K562 (cell line): ENCODE results near the gene NXT1. TPM values are rescaled to one million over a fixed set of nuclear protein-coding genes. Genes with fewer than 3 reads are reported as not detected.

Experiments
- DPF2 ChIP-seq: fragments of 450-650 bp; IDR thresholded peaks from 2 replicates; pipeline ENCODE4 v1.6.1; 2016
- EP300 ChIP-seq: IDR thresholded peaks from 2 replicates; pipeline ENCODE4 v1.6.1; 2012; ENCODE audit warnings: low read length, improper control_type of control experiment
- EZH2 ChIP-seq: IDR thresholded peaks from 2 replicates; pipeline ENCODE4 v1.6.1; 2012; ENCODE audit warnings: low read depth, mild to moderate bottlenecking, inconsistent platforms, low read length, borderline replicate concordance
- HDAC1 ChIP-seq, 2 experiments: fragments of 450-650 bp; IDR thresholded peaks; 2 replicates each; pipeline ENCODE4 v1.6.1; 2016 to 2017; ENCODE audit warnings: inconsistent platforms in 1 of 2, mild to moderate bottlenecking in 1 of 2, moderate library complexity in 1 of 2
- HMG20B ChIP-seq: fragments of 250-450 bp; sonication (Bioruptor Pico); IDR thresholded peaks from 2 replicates; pipeline ENCODE4 v1.5.0; 2021; ENCODE audit warnings: mild to moderate bottlenecking
- KAT7 ChIP-seq: sonication (generic); formaldehyde crosslinking; IDR thresholded peaks from 2 replicates; pipeline ENCODE4 v1.8.0; 2022; ENCODE audit warnings: missing genetic modification reagents, mild to moderate bottlenecking, borderline replicate concordance
- MEIS2 ChIP-seq: fragments of 450-650 bp; IDR thresholded peaks from 2 replicates; pipeline ENCODE4 v1.6.1; 2014; ENCODE audit warnings: mild to moderate bottlenecking; ENCODE audit not compliant: partially characterized antibody
- NCOR1 ChIP-seq: fragments of 450-650 bp; IDR thresholded peaks from 2 replicates; pipeline ENCODE4 v1.6.1; 2016; ENCODE audit warnings: mild to moderate bottlenecking, moderate library complexity
- NR2F6 ChIP-seq: fragments of 450-650 bp; formaldehyde crosslinking; IDR thresholded peaks from 2 replicates; pipeline ENCODE4 v1.4.0; 2020; ENCODE audit warnings: mild to moderate bottlenecking
- PHTF2 ChIP-seq: fragments of 250-450 bp; sonication (Bioruptor Pico); IDR thresholded peaks from 2 replicates; pipeline ENCODE4 v1.5.0; 2021; ENCODE audit warnings: mild to moderate bottlenecking
- RBM34 ChIP-seq: fragments of 200-400 bp; formaldehyde crosslinking; IDR thresholded peaks from 2 replicates; pipeline ENCODE4 v1.6.1; 2018; ENCODE audit warnings: low read length, borderline replicate concordance; ENCODE audit not compliant: insufficient read depth
- STAT5A ChIP-seq: IDR thresholded peaks from 2 replicates; pipeline ENCODE4 v1.6.1; 2012; ENCODE audit warnings: low read length, inconsistent platforms, borderline replicate concordance
- SUPT5H ChIP-seq: fragments of 450-650 bp; IDR thresholded peaks from 2 replicates; pipeline ENCODE4 v1.6.1; 2016
- TFAM ChIP-seq: fragments of 250-450 bp; sonication (Bioruptor Pico); conservative IDR thresholded peaks from 2 replicates; pipeline ENCODE4 v1.5.0; 2021; ENCODE audit warnings: mild to moderate bottlenecking, moderate library complexity
- ZNF316 ChIP-seq: fragments of 450-650 bp; IDR thresholded peaks from 2 replicates; pipeline ENCODE4 v1.6.1; 2016
- ZNF431 ChIP-seq: sonication (generic); formaldehyde crosslinking; IDR thresholded peaks from 2 replicates; pipeline ENCODE4 v1.8.0; 2022; ENCODE audit warnings: mild to moderate bottlenecking, missing genetic modification reagents
- ZNF436 ChIP-seq: fragments of 250-450, 450-650 bp; sonication (Bioruptor Pico); formaldehyde crosslinking; IDR thresholded peaks from 2 replicates; pipeline ENCODE4 v1.7.0; 2020; ENCODE audit warnings: mild to moderate bottlenecking
- ZNF507 ChIP-seq: conservative IDR thresholded peaks from 2 replicates; pipeline ENCODE4 v1.6.1; 2017; ENCODE audit warnings: missing genetic modification characterization, missing compliant biosample characterization
- ZSCAN32 ChIP-seq: fragments of 450-650 bp; formaldehyde crosslinking; IDR thresholded peaks from 2 replicates; pipeline ENCODE4 v1.4.0; 2020; ENCODE audit warnings: mild to moderate bottlenecking, moderate library complexity
- polyA plus RNA-seq, 8 experiments: library from polyadenylated mRNA; depleted of rRNA in 4 of 8; stranded (reverse) in 5 of 8; unstranded in 3 of 8; fragments of >200 nt; fragmentation: Nextera tagmentation in 2 of 8; fragmentation: Illumina TruSeq in 1 of 8; extraction: Ambion mirVana in 2 of 8; extraction: Trizol in 1 of 8; gene quantifications; 2 replicates each; pipeline versions ENCODE4 v1.2.1 to v1.2.3, GENCODE V29; 2011 to 2014; ENCODE audit warnings: inconsistent platforms in 1 of 8, missing spikeins in 1 of 8
- total RNA-seq, 7 experiments: library from RNA; depleted of rRNA in 6 of 7; stranded (reverse); fragments of >200 nt in 6 of 7; fragmentation: Illumina TruSeq in 2 of 7; extraction: Trizol in 2 of 7; gene quantifications; 2 replicates each; pipeline versions ENCODE4 v1.2.1 to v1.2.3, GENCODE V29; 2011 to 2021; ENCODE audit warnings: low replicate concordance in 1 of 7
- TF ChIP-seq, protein P1 (sequence below): sonication (generic); formaldehyde crosslinking; IDR thresholded peaks from 2 replicates; pipeline ENCODE4 v1.8.1; 2023; ENCODE audit warnings: missing genetic modification reagents, mild to moderate bottlenecking, borderline replicate concordance
- TF ChIP-seq, protein P2 (sequence below): IDR thresholded peaks from 2 replicates; pipeline ENCODE4 v1.6.1; 2014; ENCODE audit warnings: antibody characterized with exemption
- TF ChIP-seq, protein P3 (sequence below): sonication (generic); IDR thresholded peaks from 2 replicates; pipeline ENCODE4 v1.6.1; 2016
- TF ChIP-seq, protein P4 (sequence below): fragments of 250-450 bp; sonication (Bioruptor Pico); IDR thresholded peaks from 2 replicates; pipeline ENCODE4 v1.6.1; 2021; ENCODE audit warnings: mild to moderate bottlenecking

The NXT1 gene
- total and polyA plus RNA-seq, 9 of the 15 experiments (the other 6 are each of a cell fraction or from before 2014, with no cell fraction given): 7.7 to 50.9 (median 35.6) TPM

DNA sequence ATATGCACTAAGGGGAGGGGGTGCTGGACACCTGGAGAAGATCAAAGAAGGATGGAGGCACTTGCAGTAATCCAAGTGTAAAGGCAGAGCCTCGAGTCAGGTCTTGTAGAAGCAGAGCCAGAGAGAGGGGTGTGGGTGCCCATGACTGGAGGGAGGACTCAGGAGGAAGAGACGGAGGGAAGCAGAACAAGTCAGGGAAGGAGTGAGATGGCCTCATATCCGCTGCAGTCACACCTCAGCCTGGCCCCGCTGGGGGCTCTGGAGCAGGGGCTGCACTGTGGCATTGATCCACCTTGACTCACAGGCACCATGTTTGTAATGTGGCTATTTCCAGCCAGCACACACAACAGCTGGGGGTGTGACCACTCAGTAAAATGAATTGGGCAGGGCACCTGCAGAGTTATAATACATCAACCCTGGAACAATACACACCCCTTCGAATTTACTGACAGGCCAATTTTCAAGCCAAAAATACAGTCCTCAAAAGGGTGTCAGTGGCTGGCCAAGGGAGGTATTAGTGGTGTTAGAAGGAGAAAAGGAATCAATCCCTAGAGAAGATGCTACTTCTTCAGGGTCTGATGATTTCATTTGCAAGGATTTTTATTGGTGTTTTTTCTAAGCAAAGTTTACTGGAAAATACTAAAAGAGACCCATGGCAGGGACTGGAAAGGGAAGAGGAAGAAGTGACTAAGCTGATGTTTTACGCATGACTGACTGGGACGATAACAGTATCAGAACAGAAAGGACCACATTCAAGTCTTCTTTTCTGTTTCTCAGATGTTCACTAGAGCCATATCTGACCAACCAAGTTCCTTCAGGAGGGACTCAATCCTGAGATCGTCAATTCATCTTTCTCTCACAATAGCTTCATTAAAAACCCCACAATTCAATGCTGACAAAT, 18.9 kb upstream of the NXT1 start (continued):
- TF ChIP-seq, protein P1, sequence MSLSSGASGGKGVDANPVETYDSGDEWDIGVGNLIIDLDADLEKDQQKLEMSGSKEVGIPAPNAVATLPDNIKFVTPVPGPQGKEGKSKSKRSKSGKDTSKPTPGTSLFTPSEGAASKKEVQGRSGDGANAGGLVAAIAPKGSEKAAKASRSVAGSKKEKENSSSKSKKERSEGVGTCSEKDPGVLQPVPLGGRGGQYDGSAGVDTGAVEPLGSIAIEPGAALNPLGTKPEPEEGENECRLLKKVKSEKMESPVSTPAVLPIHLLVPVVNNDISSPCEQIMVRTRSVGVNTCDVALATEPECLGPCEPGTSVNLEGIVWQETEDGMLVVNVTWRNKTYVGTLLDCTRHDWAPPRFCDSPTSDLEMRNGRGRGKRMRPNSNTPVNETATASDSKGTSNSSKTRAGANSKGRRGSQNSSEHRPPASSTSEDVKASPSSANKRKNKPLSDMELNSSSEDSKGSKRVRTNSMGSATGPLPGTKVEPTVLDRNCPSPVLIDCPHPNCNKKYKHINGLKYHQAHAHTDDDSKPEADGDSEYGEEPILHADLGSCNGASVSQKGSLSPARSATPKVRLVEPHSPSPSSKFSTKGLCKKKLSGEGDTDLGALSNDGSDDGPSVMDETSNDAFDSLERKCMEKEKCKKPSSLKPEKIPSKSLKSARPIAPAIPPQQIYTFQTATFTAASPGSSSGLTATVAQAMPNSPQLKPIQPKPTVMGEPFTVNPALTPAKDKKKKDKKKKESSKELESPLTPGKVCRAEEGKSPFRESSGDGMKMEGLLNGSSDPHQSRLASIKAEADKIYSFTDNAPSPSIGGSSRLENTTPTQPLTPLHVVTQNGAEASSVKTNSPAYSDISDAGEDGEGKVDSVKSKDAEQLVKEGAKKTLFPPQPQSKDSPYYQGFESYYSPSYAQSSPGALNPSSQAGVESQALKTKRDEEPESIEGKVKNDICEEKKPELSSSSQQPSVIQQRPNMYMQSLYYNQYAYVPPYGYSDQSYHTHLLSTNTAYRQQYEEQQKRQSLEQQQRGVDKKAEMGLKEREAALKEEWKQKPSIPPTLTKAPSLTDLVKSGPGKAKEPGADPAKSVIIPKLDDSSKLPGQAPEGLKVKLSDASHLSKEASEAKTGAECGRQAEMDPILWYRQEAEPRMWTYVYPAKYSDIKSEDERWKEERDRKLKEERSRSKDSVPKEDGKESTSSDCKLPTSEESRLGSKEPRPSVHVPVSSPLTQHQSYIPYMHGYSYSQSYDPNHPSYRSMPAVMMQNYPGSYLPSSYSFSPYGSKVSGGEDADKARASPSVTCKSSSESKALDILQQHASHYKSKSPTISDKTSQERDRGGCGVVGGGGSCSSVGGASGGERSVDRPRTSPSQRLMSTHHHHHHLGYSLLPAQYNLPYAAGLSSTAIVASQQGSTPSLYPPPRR (CRISPR knock-in tag): no peak
- TF ChIP-seq NR2F6 (CRISPR knock-in tag): no peak
- TF ChIP-seq, protein P2, sequence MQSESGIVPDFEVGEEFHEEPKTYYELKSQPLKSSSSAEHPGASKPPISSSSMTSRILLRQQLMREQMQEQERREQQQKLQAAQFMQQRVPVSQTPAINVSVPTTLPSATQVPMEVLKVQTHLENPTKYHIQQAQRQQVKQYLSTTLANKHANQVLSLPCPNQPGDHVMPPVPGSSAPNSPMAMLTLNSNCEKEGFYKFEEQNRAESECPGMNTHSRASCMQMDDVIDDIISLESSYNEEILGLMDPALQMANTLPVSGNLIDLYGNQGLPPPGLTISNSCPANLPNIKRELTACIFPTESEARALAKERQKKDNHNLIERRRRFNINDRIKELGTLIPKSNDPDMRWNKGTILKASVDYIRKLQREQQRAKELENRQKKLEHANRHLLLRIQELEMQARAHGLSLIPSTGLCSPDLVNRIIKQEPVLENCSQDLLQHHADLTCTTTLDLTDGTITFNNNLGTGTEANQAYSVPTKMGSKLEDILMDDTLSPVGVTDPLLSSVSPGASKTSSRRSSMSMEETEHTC: no peak
- TF ChIP-seq MEIS2: no peak
- TF ChIP-seq HMG20B (CRISPR knock-in tag): no peak
- TF ChIP-seq SUPT5H: no peak
- no peak for TF ChIP-seq HDAC1 (IDR thresholded peaks at IDR 0.05)
- TF ChIP-seq EP300: peak; percentile 46
- TF ChIP-seq EZH2: no peak
- no peak for TF ChIP-seq ZSCAN32
- no peak for TF ChIP-seq KAT7
- TF ChIP-seq STAT5A: no peak
- TF ChIP-seq, protein P3, sequence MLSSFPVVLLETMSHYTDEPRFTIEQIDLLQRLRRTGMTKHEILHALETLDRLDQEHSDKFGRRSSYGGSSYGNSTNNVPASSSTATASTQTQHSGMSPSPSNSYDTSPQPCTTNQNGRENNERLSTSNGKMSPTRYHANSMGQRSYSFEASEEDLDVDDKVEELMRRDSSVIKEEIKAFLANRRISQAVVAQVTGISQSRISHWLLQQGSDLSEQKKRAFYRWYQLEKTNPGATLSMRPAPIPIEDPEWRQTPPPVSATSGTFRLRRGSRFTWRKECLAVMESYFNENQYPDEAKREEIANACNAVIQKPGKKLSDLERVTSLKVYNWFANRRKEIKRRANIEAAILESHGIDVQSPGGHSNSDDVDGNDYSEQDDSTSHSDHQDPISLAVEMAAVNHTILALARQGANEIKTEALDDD: 0 out of 2 replicates have a peak, but pooled peaks have one; percentile 53
- peak; percentile 54; the same call in 1 of the 2 replicates for TF ChIP-seq DPF2
- TF ChIP-seq NCOR1: peak; percentile 52
- no peak for TF ChIP-seq ZNF316
- TF ChIP-seq ZNF436 (CRISPR knock-in tag): no peak
- no peak for TF ChIP-seq RBM34
- TF ChIP-seq PHTF2 (CRISPR knock-in tag): no peak
- TF ChIP-seq ZNF507 (tag): no peak
- TF ChIP-seq, protein P4, sequence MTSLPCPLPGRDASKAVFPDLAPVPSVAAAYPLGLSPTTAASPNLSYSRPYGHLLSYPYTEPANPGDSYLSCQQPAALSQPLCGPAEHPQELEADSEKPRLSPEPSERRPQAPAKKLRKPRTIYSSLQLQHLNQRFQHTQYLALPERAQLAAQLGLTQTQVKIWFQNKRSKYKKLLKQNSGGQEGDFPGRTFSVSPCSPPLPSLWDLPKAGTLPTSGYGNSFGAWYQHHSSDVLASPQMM (CRISPR knock-in tag): no peak
- no peak for TF ChIP-seq ZNF431
- TF ChIP-seq TFAM (CRISPR knock-in tag): no peak
